Transverse colon (tissue), 4 donors: Measurements from ENCODE around the gene CLEC4M.

Source experiments
- EP300 ChIP-seq: sonication (generic); formaldehyde crosslinking; IDR thresholded peaks from one replicate; pipeline ENCODE4 v1.6.1; 2017; ENCODE audit warnings: antibody characterized with exemption, low read depth
- POLR2A ChIP-seq: fragments of 450-650 bp; IDR thresholded peaks from one replicate; pipeline ENCODE4 v1.6.1; 2016; ENCODE audit warnings: antibody characterized with exemption, mild to moderate bottlenecking, moderate library complexity
- POLR2AphosphoS5 ChIP-seq, 3 donors: sonication (generic); formaldehyde crosslinking; IDR thresholded peaks; one replicate each; pipeline ENCODE4 v1.6.1; 2016; ENCODE audit warnings: antibody characterized with exemption in 3 of 3
- TF ChIP-seq, protein P1 (sequence below), 5 experiments: fragments of 200-600 bp in 3 of 5; fragments of 450-650 bp in 2 of 5; sonication (generic) in 3 of 5; IDR thresholded peaks; 1 replicate in 2 of 5; 2 replicates in 3 of 5; pipeline ENCODE4 v1.5.1; 2016 to 2017; ENCODE audit warnings: antibody characterized with exemption in 5 of 5, inconsistent platforms in 3 of 5, mild to moderate bottlenecking in 2 of 5, moderate library complexity in 1 of 5

GRCh38 chr19:7722231-7722651, 40.8 kb upstream of the CLEC4M start:
- TF ChIP-seq, protein P1, sequence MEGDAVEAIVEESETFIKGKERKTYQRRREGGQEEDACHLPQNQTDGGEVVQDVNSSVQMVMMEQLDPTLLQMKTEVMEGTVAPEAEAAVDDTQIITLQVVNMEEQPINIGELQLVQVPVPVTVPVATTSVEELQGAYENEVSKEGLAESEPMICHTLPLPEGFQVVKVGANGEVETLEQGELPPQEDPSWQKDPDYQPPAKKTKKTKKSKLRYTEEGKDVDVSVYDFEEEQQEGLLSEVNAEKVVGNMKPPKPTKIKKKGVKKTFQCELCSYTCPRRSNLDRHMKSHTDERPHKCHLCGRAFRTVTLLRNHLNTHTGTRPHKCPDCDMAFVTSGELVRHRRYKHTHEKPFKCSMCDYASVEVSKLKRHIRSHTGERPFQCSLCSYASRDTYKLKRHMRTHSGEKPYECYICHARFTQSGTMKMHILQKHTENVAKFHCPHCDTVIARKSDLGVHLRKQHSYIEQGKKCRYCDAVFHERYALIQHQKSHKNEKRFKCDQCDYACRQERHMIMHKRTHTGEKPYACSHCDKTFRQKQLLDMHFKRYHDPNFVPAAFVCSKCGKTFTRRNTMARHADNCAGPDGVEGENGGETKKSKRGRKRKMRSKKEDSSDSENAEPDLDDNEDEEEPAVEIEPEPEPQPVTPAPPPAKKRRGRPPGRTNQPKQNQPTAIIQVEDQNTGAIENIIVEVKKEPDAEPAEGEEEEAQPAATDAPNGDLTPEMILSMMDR (IDR thresholded peaks at IDR 0.05) = no peak
- TF ChIP-seq POLR2A (no peak), POLR2AphosphoS5 (IDR thresholded peaks at IDR 0.05) (no peak), EP300 (no peak)
